ENCODE data around the gene MYMK. TPM values are rescaled to one million over a fixed set of nuclear protein-coding genes. Genes with fewer than 3 reads are reported as not detected.

MYMK gene
- total RNA-seq, 4 donors from 2014 or later, result not detected

DNA sequence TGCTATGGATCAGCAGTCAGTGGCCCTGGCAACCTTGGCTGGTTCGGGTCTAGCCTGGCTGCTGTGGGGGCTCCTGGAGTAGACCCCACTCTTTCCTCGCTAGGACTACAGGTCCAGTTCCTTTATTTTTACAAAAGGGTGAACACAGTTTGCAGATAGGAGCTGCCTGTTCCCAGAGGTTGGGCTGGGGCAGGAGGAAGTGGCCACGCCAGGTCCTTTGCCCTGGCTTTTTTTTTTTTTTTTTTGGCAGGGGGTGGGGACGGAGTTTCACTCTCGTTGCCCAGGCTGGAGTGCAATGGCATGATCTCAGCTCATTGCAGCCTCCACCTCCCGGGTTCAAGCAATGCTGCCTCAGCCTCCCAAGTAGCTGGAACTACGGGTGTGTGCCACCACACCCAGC, 53.8 kb downstream of the MYMK start:
- Histone ChIP-seq H3K9me3 (no peaks in the 10 kb centered on the region), H3K36me3 (no peaks in the 10 kb centered on the region), H3K27ac (no peak overlapping the region), H3K27me3 (no peaks in the 10 kb centered on the region), H3K4me1 (no peaks in the 10 kb centered on the region), H3K4me3 (no peak overlapping the region)
- TF ChIP-seq POLR2A (IDR thresholded peaks at IDR 0.05), result no peak
- TF ChIP-seq, protein P1, sequence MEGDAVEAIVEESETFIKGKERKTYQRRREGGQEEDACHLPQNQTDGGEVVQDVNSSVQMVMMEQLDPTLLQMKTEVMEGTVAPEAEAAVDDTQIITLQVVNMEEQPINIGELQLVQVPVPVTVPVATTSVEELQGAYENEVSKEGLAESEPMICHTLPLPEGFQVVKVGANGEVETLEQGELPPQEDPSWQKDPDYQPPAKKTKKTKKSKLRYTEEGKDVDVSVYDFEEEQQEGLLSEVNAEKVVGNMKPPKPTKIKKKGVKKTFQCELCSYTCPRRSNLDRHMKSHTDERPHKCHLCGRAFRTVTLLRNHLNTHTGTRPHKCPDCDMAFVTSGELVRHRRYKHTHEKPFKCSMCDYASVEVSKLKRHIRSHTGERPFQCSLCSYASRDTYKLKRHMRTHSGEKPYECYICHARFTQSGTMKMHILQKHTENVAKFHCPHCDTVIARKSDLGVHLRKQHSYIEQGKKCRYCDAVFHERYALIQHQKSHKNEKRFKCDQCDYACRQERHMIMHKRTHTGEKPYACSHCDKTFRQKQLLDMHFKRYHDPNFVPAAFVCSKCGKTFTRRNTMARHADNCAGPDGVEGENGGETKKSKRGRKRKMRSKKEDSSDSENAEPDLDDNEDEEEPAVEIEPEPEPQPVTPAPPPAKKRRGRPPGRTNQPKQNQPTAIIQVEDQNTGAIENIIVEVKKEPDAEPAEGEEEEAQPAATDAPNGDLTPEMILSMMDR (IDR thresholded peaks at IDR 0.05), result no peak
- DNase-seq, result no peak
- intact Hi-C loops (cut with DNase I; ENCODE audit: low total_unique reads), result no loop called here

GRCh38 chr9:133470427-133470924, 54.3 kb downstream of the MYMK start:
- intact Hi-C loops (cut with DNase I; ENCODE audit: low total_unique reads), result no loop called here
- Histone ChIP-seq H3K27me3 (no peaks in the 10 kb centered on the region), H3K9me3 (no peaks in the 10 kb centered on the region), H3K27ac (no peak overlapping the region), H3K4me1 (no peaks in the 10 kb centered on the region), H3K4me3 (no peak overlapping the region), H3K36me3 (no peaks in the 10 kb centered on the region)
- no peak for TF ChIP-seq POLR2A (IDR thresholded peaks at IDR 0.05)
- TF ChIP-seq, protein P1 (IDR thresholded peaks at IDR 0.05), result no peak
- DNase-seq, result no peak

- Histone ChIP-seq H3K36me3 (no peaks in the 10 kb centered on the region), H3K27ac (no peak overlapping the region), H3K27me3 (no peaks in the 10 kb centered on the region), H3K4me3 (no peak overlapping the region), H3K9me3 (no peaks in the 10 kb centered on the region), H3K4me1 (no peaks in the 10 kb centered on the region)
- TF ChIP-seq, protein P1 (IDR thresholded peaks at IDR 0.05), result no peak
- no peak for TF ChIP-seq POLR2A (IDR thresholded peaks at IDR 0.05)
- intact Hi-C loops (cut with DNase I; ENCODE audit: low total_unique reads), result no loop called here
- no peak for DNase-seq
These were observed 55.9 kb downstream of the MYMK start for GRCh38 chr9:133468777-133469421.

GRCh38 chr9:133468374-133468773, 56.4 kb downstream of the MYMK start:
- Histone ChIP-seq H3K9me3 (no peaks in the 10 kb centered on the region), H3K4me3 (no peak overlapping the region), H3K36me3 (no peaks in the 10 kb centered on the region), H3K4me1 (no peaks in the 10 kb centered on the region), H3K27me3 (no peaks in the 10 kb centered on the region), H3K27ac (no peak overlapping the region)
- no peak for TF ChIP-seq POLR2A (IDR thresholded peaks at IDR 0.05)
- TF ChIP-seq, protein P1 (IDR thresholded peaks at IDR 0.05), result no peak
- intact Hi-C loops (cut with DNase I; ENCODE audit: low total_unique reads), result no loop called here
- no peak for DNase-seq

DNA sequence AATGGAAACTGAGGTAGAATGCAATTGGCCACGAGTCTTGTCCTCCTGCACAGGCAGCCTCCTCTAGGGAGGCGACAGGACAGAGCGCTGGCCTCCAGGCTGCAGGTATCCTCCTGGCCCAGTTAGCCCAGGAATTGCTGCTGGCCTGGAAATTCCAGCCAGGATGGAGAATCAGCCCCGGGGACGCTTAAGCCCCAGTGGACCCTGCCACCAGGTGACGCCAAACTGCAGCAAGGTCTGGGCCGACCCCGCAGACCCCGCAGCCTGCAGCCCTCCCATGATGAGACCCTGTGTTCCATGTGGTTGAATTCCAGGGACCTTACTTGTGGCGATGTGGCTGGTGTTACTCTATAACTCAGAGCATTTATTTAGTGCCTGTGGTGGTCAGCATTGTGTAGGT, 57.7 kb downstream of the MYMK start:
- Histone ChIP-seq H3K4me3 (no peak overlapping the region), H3K27ac (no peak overlapping the region), H3K36me3 (no peaks in the 10 kb centered on the region), H3K4me1 (no peaks in the 10 kb centered on the region), H3K27me3 (no peaks in the 10 kb centered on the region), H3K9me3 (no peaks in the 10 kb centered on the region)
- intact Hi-C loops (cut with DNase I; ENCODE audit: low total_unique reads), result no loop called here
- no peak for TF ChIP-seq POLR2A (IDR thresholded peaks at IDR 0.05)
- TF ChIP-seq, protein P1 (IDR thresholded peaks at IDR 0.05), result no peak
- no peak for DNase-seq

Measured in uterus (tissue), 4 donors.